Type B pancreatic cell (in vitro differentiated cells): ENCODE data around the gene TM2D3. TPM values are rescaled to one million over a fixed set of nuclear protein-coding genes. Genes with fewer than 3 reads are reported as not detected.

Experiments used
- DNase-seq: peaks from one replicate; pipeline ENCODE4 v3.0.0; 2021; ENCODE audit warnings: mixed read lengths; ENCODE audit not compliant: unreplicated experiment; ENCODE audit errors: extremely low spot score
- H3K27ac Mint-ChIP-seq: 2 replicates; pipeline ENCODE4 v1.8.0; 2021; ENCODE audit warnings: mild to moderate bottlenecking, mixed read lengths
- H3K27me3 Mint-ChIP-seq: 2 replicates; pipeline ENCODE4 v1.8.0; 2021; ENCODE audit warnings: mixed read lengths
- H3K36me3 Mint-ChIP-seq: 2 replicates; pipeline ENCODE4 v1.8.0; 2021; ENCODE audit warnings: mixed read lengths
- H3K4me1 Mint-ChIP-seq: one replicate; pipeline ENCODE4 v1.8.0; 2021; ENCODE audit warnings: mixed read lengths; ENCODE audit not compliant: unreplicated experiment
- H3K4me3 Mint-ChIP-seq: 2 replicates; pipeline ENCODE4 v1.8.0; 2021; ENCODE audit warnings: mild to moderate bottlenecking, mixed read lengths
- H3K9me3 Mint-ChIP-seq: 2 replicates; pipeline ENCODE4 v1.8.0; 2021; ENCODE audit warnings: mixed read lengths
- CTCF ChIP-seq: fragments of 200-600 bp; sonication (generic); conservative IDR thresholded peaks from 2 replicates; pipeline ENCODE4 v1.5.0; 2021; ENCODE audit warnings: antibody characterized with exemption, mild to moderate bottlenecking
- total RNA-seq: library from RNA; stranded (reverse); gene quantifications from 2 replicates; pipeline ENCODE4 v1.2.1, GENCODE V29; 2021; ENCODE audit warnings: low replicate concordance

TM2D3 gene
- total RNA-seq, 1 donor from 2014 or later = 50.0 TPM

GRCh38 chr15:101679806-101680205, 27.6 kb upstream of the TM2D3 start:
- no peaks in the 10 kb centered on the region for H3K27me3 Mint-ChIP-seq
- no peak for DNase-seq
- TF ChIP-seq CTCF = no peak
- peaks cover 14% of the 10 kb centered on the region for H3K36me3 Mint-ChIP-seq
- H3K4me3 Mint-ChIP-seq = no peak overlapping the region
- H3K27ac Mint-ChIP-seq = no peak overlapping the region
- no peaks in the 10 kb centered on the region for H3K9me3 Mint-ChIP-seq
- peaks cover 5% of the 10 kb centered on the region for H3K4me1 Mint-ChIP-seq

- H3K27ac Mint-ChIP-seq = no peak overlapping the region
- no peaks in the 10 kb centered on the region for H3K9me3 Mint-ChIP-seq
These were observed 24.7 kb upstream of the TM2D3 start for GRCh38 chr15:101676921-101677329.

GRCh38 chr15:101675796-101676582, 23.8 kb upstream of the TM2D3 start:
- DNase-seq = no peak
- peaks cover 5% of the 10 kb centered on the region for H3K4me1 Mint-ChIP-seq
- no peak for TF ChIP-seq CTCF
- H3K27me3 Mint-ChIP-seq = no peaks in the 10 kb centered on the region
- peaks cover 13% of the 10 kb centered on the region for H3K36me3 Mint-ChIP-seq
- H3K9me3 Mint-ChIP-seq = no peaks in the 10 kb centered on the region
- H3K27ac Mint-ChIP-seq = no peak overlapping the region
- H3K4me3 Mint-ChIP-seq = no peak overlapping the region

More at GRCh38 chr15:101676921-101677329, 24.7 kb upstream of the TM2D3 start:
- Mint-ChIP-seq H3K4me3 (no peak overlapping the region), H3K36me3 (peaks cover 15% of the 10 kb centered on the region), H3K27me3 (no peaks in the 10 kb centered on the region), H3K4me1 (peaks cover 5% of the 10 kb centered on the region)
- no peak for DNase-seq
- TF ChIP-seq CTCF = no peak

- H3K27me3 Mint-ChIP-seq = no peaks in the 10 kb centered on the region
- no peak overlapping the region for H3K4me3 Mint-ChIP-seq
- no peak overlapping the region for H3K27ac Mint-ChIP-seq
- no peak for TF ChIP-seq CTCF
- peaks cover 5% of the 10 kb centered on the region for H3K4me1 Mint-ChIP-seq
- H3K36me3 Mint-ChIP-seq = peaks cover 14% of the 10 kb centered on the region
- no peaks in the 10 kb centered on the region for H3K9me3 Mint-ChIP-seq
- no peak for DNase-seq
These were observed 22.8 kb upstream of the TM2D3 start for GRCh38 chr15:101675015-101675414.

- Mint-ChIP-seq H3K36me3 (peaks cover 18% of the 10 kb centered on the region), H3K27ac (no peak overlapping the region), H3K27me3 (no peaks in the 10 kb centered on the region), H3K4me3 (no peak overlapping the region), H3K4me1 (peaks cover 5% of the 10 kb centered on the region), H3K9me3 (no peaks in the 10 kb centered on the region)
- no peak for DNase-seq
- TF ChIP-seq CTCF = no peak
These were observed 20.1 kb upstream of the TM2D3 start for GRCh38 chr15:101672298-101672697.
